HG02610 (cell line): ENCODE results near the gene GDA.

Source experiments
- ATAC-seq: cut with Tn5 transposase; IDR thresholded peaks from one replicate; pipeline ENCODE4 v1.9.1; 2021; ENCODE audit warnings: mild to moderate bottlenecking, moderate library complexity; ENCODE audit not compliant: unreplicated experiment

GDA gene

GRCh38 chr9:72149231-72149975, at the start of gene GDA:
Gene GDA, plus strand, starts transcription at chr9:72149440. Its CDS starts 120 bp downstream, at chr9:72149560.
- ATAC-seq: no peak

GRCh38 chr9:72102520-72102919, 46.7 kb upstream of the GDA start:
- no peak for ATAC-seq

GRCh38 chr9:72113056-72113455, 36.2 kb upstream of the GDA start:
- no peak for ATAC-seq

- no peak for ATAC-seq
These were observed 29.4 kb upstream of the GDA start for GRCh38 chr9:72119853-72120252.

- no peak for ATAC-seq
These were observed 24.3 kb upstream of the GDA start for GRCh38 chr9:72124947-72125346.

GRCh38 chr9:72127753-72128152, 21.5 kb upstream of the GDA start:
- ATAC-seq: no peak

- ATAC-seq: no peak
These were observed 20.7 kb upstream of the GDA start for GRCh38 chr9:72128526-72128925.

- ATAC-seq: no peak
These were observed 19.7 kb upstream of the GDA start for GRCh38 chr9:72129271-72130156.

GRCh38 chr9:72130321-72130720, 18.9 kb upstream of the GDA start:
- ATAC-seq: no peak

GRCh38 chr9:72131206-72131605, 18.0 kb upstream of the GDA start:
- ATAC-seq: no peak

GRCh38 chr9:72132052-72132451, 17.2 kb upstream of the GDA start:
- ATAC-seq: no peak

GRCh38 chr9:72133365-72134035, 15.7 kb upstream of the GDA start:
- ATAC-seq: no peak

- ATAC-seq: no peak
These were observed 14.4 kb upstream of the GDA start for GRCh38 chr9:72134801-72135200.

GRCh38 chr9:72137697-72138365, 11.4 kb upstream of the GDA start:
- ATAC-seq: no peak

- ATAC-seq: no peak
These were observed 10.0 kb upstream of the GDA start for GRCh38 chr9:72139226-72139625.

- no peak for ATAC-seq
These were observed 8.7 kb upstream of the GDA start for GRCh38 chr9:72140586-72140985.

- ATAC-seq: no peak
These were observed 7.8 kb upstream of the GDA start for GRCh38 chr9:72141484-72141883.

- ATAC-seq: no peak
These were observed 4.3 kb upstream of the GDA start for GRCh38 chr9:72144756-72145492.

- no peak for ATAC-seq
These were observed 3.3 kb upstream of the GDA start for GRCh38 chr9:72145733-72146505.

- no peak for ATAC-seq
These were observed 1.6 kb upstream of the GDA start for GRCh38 chr9:72147676-72148075.
